A549 (cell line): ENCODE data around the gene TMEM39A.

Source experiments
- CEBPB ChIP-seq, 2 experiments: fragments of >200 bp in 1 of 2; sonication (Bioruptor Twin) in 1 of 2; formaldehyde crosslinking in 1 of 2; IDR thresholded peaks; 2 replicates each; pipeline ENCODE4 v1.6.1; 2012 to 2016
- CHD2 ChIP-seq: fragments of 150-350 bp; IDR thresholded peaks from 2 replicates; pipeline ENCODE4 v1.6.1; 2014; ENCODE audit warnings: low read length; ENCODE audit not compliant: partially characterized antibody
- CTCF ChIP-seq: fragments of >200 bp; sonication (Bioruptor Twin); formaldehyde crosslinking; IDR thresholded peaks from 3 replicates; pipeline ENCODE4 v1.5.1; 2016
- FOSL2 ChIP-seq, 2 experiments: fragments of 450-650 bp in 1 of 2; fragments of >200 bp in 1 of 2; sonication (Bioruptor Twin) in 1 of 2; formaldehyde crosslinking; IDR thresholded peaks; 2 replicates each; pipeline versions ENCODE4 v1.5.0 to v1.6.1; 2016 to 2020; ENCODE audit warnings: mild to moderate bottlenecking in 1 of 2, moderate library complexity in 1 of 2
- MAX ChIP-seq: IDR thresholded peaks from 2 replicates; pipeline ENCODE4 v1.6.1; 2012
- MYC ChIP-seq: IDR thresholded peaks from 2 replicates; pipeline ENCODE4 v1.6.1; 2012; ENCODE audit warnings: mild to moderate bottlenecking, inconsistent platforms, low read length, improper control_type of control experiment, borderline replicate concordance
- POLR2A ChIP-seq: IDR thresholded peaks from 2 replicates; pipeline ENCODE4 v1.6.1; 2012; ENCODE audit warnings: mild to moderate bottlenecking, low read length
- POLR2AphosphoS2 ChIP-seq: conservative IDR thresholded peaks from 2 replicates; pipeline ENCODE4 v1.6.1; 2012; ENCODE audit warnings: low read length, improper control_type of control experiment, inconsistent platforms
- RARB ChIP-seq: fragments of 250-450 bp; sonication (Bioruptor Pico); IDR thresholded peaks from 2 replicates; pipeline ENCODE4 v1.8.0; 2021; ENCODE audit warnings: mild to moderate bottlenecking, moderate library complexity
- SREBF2 ChIP-seq: fragments of 450-650 bp; IDR thresholded peaks from 2 replicates; pipeline ENCODE4 v1.6.1; 2014; ENCODE audit warnings: mild to moderate bottlenecking, moderate library complexity

GRCh38 chr3:119463171-119464169 is at the start of gene TMEM39A:
- no peak; the same call in 1 of the 2 replicates for TF ChIP-seq MYC
- TF ChIP-seq CTCF, result no peak
- TF ChIP-seq SREBF2, result no peak
- peak; percentile 91 for TF ChIP-seq MAX
- peak; percentile 94 for TF ChIP-seq POLR2A
- no peak for TF ChIP-seq POLR2AphosphoS2
- TF ChIP-seq CEBPB (IDR thresholded peaks at IDR 0.05), result no peak
- no peak for TF ChIP-seq CHD2
- no peak for TF ChIP-seq RARB (CRISPR knock-in tag)
- no peak for TF ChIP-seq FOSL2 (IDR thresholded peaks at IDR 0.05)
- TF ChIP-seq FOSL2 (CRISPR knock-in tag; IDR thresholded peaks at IDR 0.05), result peak; percentile 56
